Measurements from ENCODE around the gene WIF1. TPM values are rescaled to one million over a fixed set of nuclear protein-coding genes. Genes with fewer than 3 reads are reported as not detected.

Gene WIF1
- total RNA-seq, 2 experiments from 2014 or later: not detected

GRCh38 chr12:65100140-65100539, 21.0 kb downstream of the WIF1 start:
- no peaks in the 10 kb centered on the region for H3K79me2 ChIP-seq (ENCODE audit: insufficient read depth, low read depth, low read length)
- no peak for DNase-seq (ENCODE audit: low spot score)
- no peak for TF ChIP-seq EZH2phosphoT487 (IDR thresholded peaks at IDR 0.05; ENCODE audit: borderline replicate concordance, low read depth, low read length)
- TF ChIP-seq CTCF (conservative IDR thresholded peaks at IDR 0.05; ENCODE audit: low read length): peak; percentile 27; the same call in 1 of the 2 replicates
- no peaks in the 10 kb centered on the region for H3K4me1 ChIP-seq (ENCODE audit: insufficient read depth, low read length, poor library complexity, severe bottlenecking)
- no peaks in the 10 kb centered on the region for H4K20me1 ChIP-seq (ENCODE audit: insufficient read depth, low read length)
- no peak overlapping the region for H2AFZ ChIP-seq (ENCODE audit: low read length)
- H3K4me3 ChIP-seq (ENCODE audit: low read depth, low read length, poor library complexity, severe bottlenecking): no peak overlapping the region
- H3K4me2 ChIP-seq (ENCODE audit: low read length): no peak overlapping the region
- BruUV-seq (replicated peaks): no TSS peak
- POLR2A ChIA-PET: no interaction called here
- no peaks in the 10 kb centered on the region for H3K9me3 ChIP-seq (ENCODE audit: low read length)
- no peaks in the 10 kb centered on the region for H3K9me2 ChIP-seq (ENCODE audit: insufficient read depth, low read length)
- no peak overlapping the region for H3K27ac ChIP-seq (ENCODE audit: low read depth, low read length, poor library complexity, severe bottlenecking)
- H3K36me3 ChIP-seq (ENCODE audit: insufficient read depth, low read length): no peaks in the 10 kb centered on the region
- intact Hi-C loops (cut with micrococcal nuclease; ENCODE audit: unreplicated experiment): loop anchor here (10.0 kb wide), 1 partner anchor 295 kb away; no protein-coding TSS in a partner anchor
- CTCF ChIA-PET (ENCODE audit: unreplicated experiment): no interaction called here

- Histone ChIP-seq H3K36me3 (ENCODE audit: insufficient read depth, low read length) (no peaks in the 10 kb centered on the region), H3K27ac (ENCODE audit: low read depth, low read length, poor library complexity, severe bottlenecking) (no peak overlapping the region), H3K9me3 (ENCODE audit: low read length) (no peaks in the 10 kb centered on the region), H3K79me2 (ENCODE audit: insufficient read depth, low read depth, low read length) (no peaks in the 10 kb centered on the region), H3K4me2 (ENCODE audit: low read length) (no peak overlapping the region), H2AFZ (ENCODE audit: low read length) (no peak overlapping the region), H3K9me2 (ENCODE audit: insufficient read depth, low read length) (no peaks in the 10 kb centered on the region), H3K4me1 (ENCODE audit: insufficient read depth, low read length, poor library complexity, severe bottlenecking) (no peaks in the 10 kb centered on the region), H3K4me3 (ENCODE audit: low read depth, low read length, poor library complexity, severe bottlenecking) (no peak overlapping the region), H4K20me1 (ENCODE audit: insufficient read depth, low read length) (no peaks in the 10 kb centered on the region)
- DNase-seq (ENCODE audit: low spot score): no peak
- intact Hi-C loops (cut with micrococcal nuclease; ENCODE audit: unreplicated experiment): no loop called here
- no TSS peak for BruUV-seq (replicated peaks)
- CTCF ChIA-PET (ENCODE audit: unreplicated experiment): no interaction called here
- TF ChIP-seq CTCF (conservative IDR thresholded peaks at IDR 0.05; ENCODE audit: low read length) (no peak), EZH2phosphoT487 (IDR thresholded peaks at IDR 0.05; ENCODE audit: borderline replicate concordance, low read depth, low read length) (no peak)
- POLR2A ChIA-PET: interaction anchor here (0.6 to 0.7 kb wide), 3 partner anchors 12 to 796 kb away, joined by 3 read pairs; no protein-coding TSS in a partner anchor
Measured at GRCh38 chr12:65099182-65099581, 21.9 kb downstream of the WIF1 start.

- ChIA-PET CTCF (ENCODE audit: unreplicated experiment) (no interaction called here), POLR2A (interaction anchor here (0.7 kb wide), 1 partner anchor 39 kb away, joined by 3 read pairs; no protein-coding TSS in a partner anchor)
- Histone ChIP-seq H4K20me1 (ENCODE audit: insufficient read depth, low read length) (no peaks in the 10 kb centered on the region), H3K9me2 (ENCODE audit: insufficient read depth, low read length) (no peaks in the 10 kb centered on the region), H3K4me3 (ENCODE audit: low read depth, low read length, poor library complexity, severe bottlenecking) (no peak overlapping the region), H3K4me1 (ENCODE audit: insufficient read depth, low read length, poor library complexity, severe bottlenecking) (no peaks in the 10 kb centered on the region), H3K36me3 (ENCODE audit: insufficient read depth, low read length) (no peaks in the 10 kb centered on the region), H3K27ac (ENCODE audit: low read depth, low read length, poor library complexity, severe bottlenecking) (no peak overlapping the region), H3K4me2 (ENCODE audit: low read length) (no peak overlapping the region), H3K9me3 (ENCODE audit: low read length) (no peaks in the 10 kb centered on the region), H2AFZ (ENCODE audit: low read length) (no peak overlapping the region), H3K79me2 (ENCODE audit: insufficient read depth, low read depth, low read length) (no peaks in the 10 kb centered on the region)
- intact Hi-C loops (cut with micrococcal nuclease; ENCODE audit: unreplicated experiment): no loop called here
- DNase-seq (ENCODE audit: low spot score): no peak
- no peak for TF ChIP-seq CTCF (conservative IDR thresholded peaks at IDR 0.05; ENCODE audit: low read length)
- TF ChIP-seq EZH2phosphoT487 (IDR thresholded peaks at IDR 0.05; ENCODE audit: borderline replicate concordance, low read depth, low read length): no peak
- no TSS peak for BruUV-seq (replicated peaks)
Measured at GRCh38 chr12:65098364-65098763, 22.7 kb downstream of the WIF1 start.
